ENCODE results near the gene MCCD1.

- TF ChIP-seq CTCF (IDR thresholded peaks at IDR 0.05) (no peak), POLR2A (IDR thresholded peaks at IDR 0.05) (no peak)
These were observed 39.0 kb downstream of the MCCD1 start for GRCh38 chr6:31567531-31568370.

Measured in Peyer's patch (tissue), 4 donors.